ENCODE data around the gene ODF2.

Gene ODF2

DNA sequence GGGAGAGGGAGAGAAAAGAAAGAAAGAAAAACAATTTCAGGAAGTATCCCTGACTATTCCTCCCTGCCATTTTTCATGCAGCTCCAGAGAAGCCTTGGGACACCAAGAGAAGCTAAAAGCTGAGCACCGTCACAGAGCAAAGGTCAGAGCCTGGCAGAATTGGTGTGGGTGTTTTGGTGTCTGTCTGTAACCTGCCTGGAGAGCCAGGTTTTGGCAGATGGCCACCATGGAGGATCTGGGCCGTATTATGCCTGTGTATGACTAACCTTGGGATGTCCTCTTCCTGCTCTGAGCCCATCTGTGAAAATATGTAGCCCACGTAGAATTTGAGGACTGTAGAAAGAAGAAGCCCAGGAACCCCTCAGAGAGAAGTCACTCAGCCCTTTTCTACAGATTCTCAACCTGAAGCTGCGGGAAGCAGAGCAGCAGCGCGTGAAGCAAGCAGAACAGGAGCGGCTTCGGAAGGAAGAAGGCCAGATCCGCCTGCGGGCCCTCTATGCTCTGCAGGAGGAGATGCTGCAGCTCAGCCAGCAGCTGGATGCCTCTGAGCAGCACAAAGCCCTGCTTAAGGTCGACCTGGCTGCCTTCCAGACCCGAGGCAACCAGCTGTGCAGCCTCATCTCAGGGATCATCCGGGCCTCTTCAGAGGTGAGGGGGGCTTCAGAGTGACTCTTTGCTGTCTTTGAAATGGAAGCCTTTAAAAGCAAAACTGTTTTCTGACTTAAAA, 67.6 kb downstream of the ODF2 start:
- in situ Hi-C loops (cut with MboI; ENCODE audit: low sequenced_read_pairs) = no loop called here

DNA sequence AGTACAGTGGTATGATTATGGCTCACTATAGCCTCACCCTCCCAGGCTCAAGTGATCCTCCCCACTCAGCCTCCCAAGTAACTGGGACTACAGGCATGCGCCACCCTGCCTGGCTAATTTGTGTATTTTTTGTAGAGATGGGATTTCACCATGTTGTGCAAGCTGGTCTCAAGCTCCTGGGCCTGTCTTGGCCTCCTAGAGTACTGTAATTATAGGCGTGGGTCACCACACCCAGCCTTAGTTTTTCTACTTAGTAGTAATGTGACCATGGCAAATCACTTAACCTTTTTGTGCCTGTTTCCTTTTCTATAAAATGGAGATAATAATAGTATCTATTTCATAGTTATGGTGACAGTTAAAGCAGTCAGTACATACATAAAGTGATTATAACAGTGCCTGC, 70.9 kb downstream of the ODF2 start:
- in situ Hi-C loops (cut with MboI; ENCODE audit: low sequenced_read_pairs) = no loop called here

GRCh38 chr9:128528445-128529160, 72.8 kb downstream of the ODF2 start:
- in situ Hi-C loops (cut with MboI; ENCODE audit: low sequenced_read_pairs) = no loop called here

DNA sequence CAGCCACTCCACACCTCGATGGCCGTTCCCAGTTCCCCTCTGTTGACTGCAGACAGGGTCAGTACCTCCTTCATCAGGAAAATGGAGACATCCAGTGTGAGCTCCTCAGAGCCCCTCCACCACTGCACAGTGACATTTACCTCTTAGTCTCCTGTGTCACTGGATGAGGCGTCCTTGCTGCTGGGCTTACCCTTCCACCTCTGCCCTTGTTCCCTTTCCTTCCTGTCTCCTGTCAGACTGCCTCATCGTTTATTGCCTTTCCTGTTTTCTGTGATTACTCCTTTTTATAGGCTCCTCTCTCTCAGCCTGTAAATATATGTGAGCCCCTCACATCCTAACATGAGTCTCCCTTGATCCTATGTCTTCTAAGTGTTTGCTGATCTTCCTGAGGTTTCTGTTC, 73.4 kb downstream of the ODF2 start:
- in situ Hi-C loops (cut with MboI; ENCODE audit: low sequenced_read_pairs) = no loop called here

DNA sequence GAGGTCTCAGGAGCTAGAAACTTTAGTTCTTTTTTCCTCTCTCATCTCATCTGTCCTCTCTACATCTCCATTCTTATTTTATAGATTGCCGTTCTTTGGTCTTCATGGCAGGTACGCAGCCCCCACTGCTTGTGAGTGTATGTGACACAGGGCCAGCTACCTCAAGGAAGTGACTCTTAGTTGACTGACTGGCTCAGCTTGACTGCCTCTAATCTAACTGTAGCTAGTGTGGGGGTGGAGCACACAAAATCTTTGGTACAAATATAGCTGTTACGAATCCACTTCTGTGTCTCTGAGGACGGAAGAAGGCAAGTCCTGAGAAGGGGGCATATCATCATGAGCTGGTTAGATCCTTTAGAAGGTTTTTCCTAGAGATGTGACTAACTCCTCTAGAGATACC, 76.8 kb downstream of the ODF2 start:
- in situ Hi-C loops (cut with MboI; ENCODE audit: low sequenced_read_pairs) = no loop called here

- in situ Hi-C loops (cut with MboI; ENCODE audit: low sequenced_read_pairs) = no loop called here
Measured at GRCh38 chr9:128540634-128541360, 85.0 kb downstream of the ODF2 start.

DNA sequence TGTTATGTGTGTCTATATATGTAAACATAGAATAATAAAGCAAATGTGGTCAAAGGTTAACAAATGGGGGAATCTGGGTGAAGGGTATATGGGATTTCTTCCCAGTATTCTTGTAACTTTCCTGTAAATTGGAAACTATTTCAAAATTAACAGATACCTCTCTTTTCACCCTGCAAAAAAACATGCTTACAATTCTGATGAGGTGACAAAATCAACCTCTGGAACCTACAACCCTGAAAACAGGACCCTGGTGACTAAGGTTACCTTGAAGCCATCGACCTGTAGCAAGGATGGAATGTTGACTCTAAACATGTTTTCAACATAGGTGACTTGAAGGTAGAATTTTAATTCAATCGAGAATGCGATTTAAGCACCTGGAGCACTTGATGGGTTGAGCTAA, 90.7 kb downstream of the ODF2 start:
- in situ Hi-C loops (cut with MboI; ENCODE audit: low sequenced_read_pairs) = no loop called here

GRCh38 chr9:128548876-128549275, 93.1 kb downstream of the ODF2 start:
- in situ Hi-C loops (cut with MboI; ENCODE audit: low sequenced_read_pairs) = no loop called here

DNA sequence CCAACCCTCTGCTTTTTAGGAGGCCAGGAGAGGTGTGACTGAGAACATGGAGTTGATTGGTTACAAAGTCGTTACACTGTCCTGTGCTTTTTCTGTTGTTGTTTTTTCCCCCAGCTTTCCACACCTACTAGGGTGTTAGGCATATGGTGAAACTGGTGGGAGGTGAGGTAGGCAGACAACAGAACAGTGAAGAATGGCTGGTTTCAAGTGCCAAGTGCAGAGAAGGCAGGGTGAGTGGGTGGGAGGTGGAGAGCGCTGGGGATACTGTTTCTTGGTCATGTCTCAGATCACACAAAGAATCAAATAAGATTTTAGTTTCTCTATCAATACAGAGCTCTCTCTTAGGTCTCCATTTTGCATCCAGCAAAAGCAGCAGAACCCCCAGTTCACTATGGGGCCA, 94.4 kb downstream of the ODF2 start:
- in situ Hi-C loops (cut with MboI; ENCODE audit: low sequenced_read_pairs) = no loop called here
